Endothelial cell of hepatic sinusoid (primary cell): ENCODE measurements around the gene ATG14.
"Not testable (repeated sequence)": the region's sequence is repeated elsewhere in the genome, so short reads cannot be mapped to it uniquely, and the experiment has no call there.

Source experiments
- in situ Hi-C: cut with HindIII; loops from 2 replicates; pipeline ENCODE4 v1.10.0; 2017; ENCODE audit warnings: low sequenced_read_pairs

Gene ATG14

GRCh38 chr14:55355922-55356321, 55.7 kb downstream of the ATG14 start:
- in situ Hi-C loops: no loop called here

DNA sequence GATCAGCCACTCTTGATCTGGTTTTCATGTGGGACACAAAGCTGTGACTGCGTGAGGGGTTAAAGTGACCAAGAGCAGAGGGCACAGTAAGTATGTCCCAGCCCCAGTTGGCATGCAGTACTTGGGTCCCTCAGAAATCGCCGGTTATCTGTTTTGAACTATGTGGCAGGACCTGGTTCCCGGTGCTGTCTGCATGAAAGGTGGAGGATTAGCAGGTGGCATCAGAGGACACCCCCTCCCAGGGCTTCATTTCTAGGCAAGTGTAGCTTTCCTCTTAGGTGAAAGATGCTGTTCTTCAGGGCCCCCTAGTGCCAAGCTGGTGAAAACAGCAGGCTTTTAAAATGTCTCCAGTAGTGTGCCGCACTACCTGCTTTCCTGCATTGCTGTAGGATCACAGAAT, 57.1 kb downstream of the ATG14 start:
- in situ Hi-C loops: no loop called here

- in situ Hi-C loops: no loop called here
These were observed 57.8 kb downstream of the ATG14 start for GRCh38 chr14:55353686-55354467.

DNA sequence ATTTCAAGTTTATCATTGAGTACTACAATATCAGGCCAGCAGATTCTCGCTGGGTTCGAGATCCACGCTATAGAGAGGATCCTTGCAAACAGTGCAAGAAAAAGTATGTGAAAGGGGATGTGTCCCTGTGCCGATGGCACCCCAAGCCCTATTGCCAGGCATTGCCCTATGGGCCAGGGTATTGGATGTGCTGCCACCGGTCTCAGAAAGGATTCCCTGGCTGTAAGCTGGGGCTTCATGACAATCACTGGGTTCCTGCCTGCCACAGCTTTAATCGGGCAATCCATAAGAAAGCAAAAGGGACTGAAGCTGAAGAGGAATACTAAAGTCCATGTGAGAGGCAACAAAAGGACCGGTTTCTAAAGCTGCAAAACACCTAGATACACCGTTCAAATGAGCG, 59.4 kb downstream of the ATG14 start:
- in situ Hi-C loops: no loop called here

DNA sequence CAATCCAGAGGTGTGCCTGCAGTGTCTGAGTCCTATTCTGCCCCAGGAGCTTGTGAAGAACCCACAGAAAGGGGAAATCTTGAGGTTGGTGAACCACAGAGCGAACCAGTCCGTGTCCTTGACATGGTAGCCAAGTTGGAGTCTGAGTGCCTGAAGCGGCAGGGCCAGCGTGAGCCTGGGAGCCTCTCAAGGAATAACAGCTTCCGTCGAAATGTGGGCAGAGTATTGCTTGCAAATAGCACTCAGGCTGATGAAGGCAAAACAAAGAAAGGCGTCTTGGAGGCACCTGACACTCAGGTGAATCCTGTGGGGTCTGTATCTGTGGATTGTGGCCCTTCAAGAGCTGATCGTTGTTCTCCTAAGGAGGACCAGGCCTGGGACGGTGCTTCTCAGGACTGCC, 60.5 kb downstream of the ATG14 start:
- in situ Hi-C loops: no loop called here

GRCh38 chr14:55350461-55350860, 61.2 kb downstream of the ATG14 start:
- in situ Hi-C loops: no loop called here

- in situ Hi-C loops: no loop called here
These were observed 62.1 kb downstream of the ATG14 start for GRCh38 chr14:55349565-55349964.

DNA sequence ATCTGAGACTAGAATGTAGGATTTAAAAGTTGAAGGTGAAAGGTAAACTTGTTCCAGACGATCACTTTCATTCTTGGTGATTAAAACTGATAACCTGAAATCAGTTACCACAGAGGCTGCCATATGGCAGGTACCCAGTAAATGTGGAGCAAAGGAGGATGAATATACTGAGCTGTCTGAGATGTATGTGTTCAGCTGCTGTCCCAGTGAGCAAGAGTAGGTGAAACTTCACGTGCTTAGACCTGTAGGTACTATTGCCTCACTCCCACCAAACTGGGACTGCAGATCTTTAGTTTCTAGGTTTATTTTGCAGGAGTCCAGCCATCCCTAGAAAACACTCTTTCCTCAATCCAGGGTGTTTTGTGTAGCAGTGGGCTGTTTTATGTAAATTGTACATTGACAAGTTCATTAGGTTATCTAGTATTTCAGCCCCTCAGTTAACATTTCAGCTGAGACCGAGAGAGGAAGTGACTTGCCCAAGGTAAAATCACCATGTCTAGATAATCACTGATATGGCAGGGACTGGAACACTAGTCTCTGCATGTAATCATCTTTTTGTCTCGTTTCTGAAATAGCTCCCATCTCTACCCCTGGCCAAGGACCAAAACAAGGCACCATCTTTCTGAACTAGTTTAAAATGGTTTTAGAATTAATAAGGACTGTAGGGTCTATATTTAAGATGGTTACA, 62.7 kb downstream of the ATG14 start:
- in situ Hi-C loops: no loop called here

DNA sequence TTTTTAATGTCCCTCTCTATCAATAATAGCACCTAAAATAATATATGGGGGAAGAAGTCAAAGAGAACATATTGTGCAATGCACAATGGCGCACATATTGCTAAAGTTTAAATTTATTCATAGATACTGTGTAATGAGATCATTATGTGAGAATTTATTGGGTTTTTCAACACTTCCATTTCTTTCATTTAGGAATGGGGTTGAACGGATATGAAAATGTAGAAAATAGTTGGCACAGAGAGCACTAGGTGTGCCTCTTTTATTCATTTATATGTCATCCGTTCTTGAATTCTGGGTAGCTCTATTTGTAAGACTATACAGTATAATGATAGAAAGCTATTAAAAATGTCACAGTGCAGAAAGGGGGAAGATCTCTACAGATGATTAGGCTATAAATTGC, 63.9 kb downstream of the ATG14 start:
- in situ Hi-C loops: no loop called here

GRCh38 chr14:55347040-55347439, 64.6 kb downstream of the ATG14 start:
- in situ Hi-C loops: no loop called here

DNA sequence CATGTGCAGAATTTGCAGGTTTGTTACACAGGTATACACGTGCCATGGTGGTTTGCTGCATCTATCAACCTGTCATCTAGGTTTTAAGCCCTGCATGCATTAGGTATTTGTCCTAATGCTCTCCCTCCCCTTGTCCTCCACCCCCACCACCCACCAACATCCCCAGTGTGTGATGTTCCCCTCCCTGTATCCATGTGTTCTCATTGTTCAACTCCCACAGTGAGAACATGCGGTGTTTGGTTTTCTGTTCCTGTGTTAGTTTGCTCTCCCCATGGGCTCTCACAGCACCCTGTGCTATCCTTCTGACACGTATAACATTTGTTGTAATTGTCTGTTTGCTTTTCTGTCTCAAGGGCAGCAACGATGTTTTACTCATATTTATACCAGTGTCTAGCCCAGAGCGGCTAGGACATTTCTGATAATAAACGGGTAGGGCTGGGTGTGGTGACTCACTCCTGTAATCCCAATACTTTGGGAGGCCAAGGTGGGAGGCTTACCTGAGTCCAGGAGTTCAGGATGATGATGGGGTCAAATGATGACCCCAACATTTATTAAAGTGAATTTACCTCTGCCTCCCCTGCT, 67.0 kb downstream of the ATG14 start:
- in situ Hi-C loops: not testable (repeated sequence)

DNA sequence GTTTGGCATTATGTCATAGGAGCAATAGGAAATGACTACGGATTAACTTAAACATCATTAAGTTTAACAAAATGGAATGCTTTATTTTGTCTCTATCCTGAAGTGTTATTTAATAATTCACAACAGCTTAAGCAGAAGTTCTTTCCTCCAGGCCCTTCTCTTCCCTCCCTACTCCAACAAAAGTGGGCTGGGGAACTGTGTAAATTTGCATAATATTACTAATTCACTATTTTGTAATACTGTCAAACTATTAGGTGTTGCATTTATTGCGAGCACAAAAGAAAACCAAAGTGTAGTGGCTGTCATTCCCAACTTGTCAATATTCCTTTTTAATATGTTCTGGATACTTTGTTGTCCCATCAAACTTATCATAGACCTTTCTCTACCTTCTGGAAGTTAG, 69.8 kb downstream of the ATG14 start:
- in situ Hi-C loops: no loop called here

- in situ Hi-C loops: no loop called here
These were observed 71.1 kb downstream of the ATG14 start for GRCh38 chr14:55340482-55340881.

GRCh38 chr14:55339770-55340169, 71.9 kb downstream of the ATG14 start:
- in situ Hi-C loops: no loop called here

- in situ Hi-C loops: no loop called here
These were observed 74.9 kb downstream of the ATG14 start for GRCh38 chr14:55336691-55337090.

DNA sequence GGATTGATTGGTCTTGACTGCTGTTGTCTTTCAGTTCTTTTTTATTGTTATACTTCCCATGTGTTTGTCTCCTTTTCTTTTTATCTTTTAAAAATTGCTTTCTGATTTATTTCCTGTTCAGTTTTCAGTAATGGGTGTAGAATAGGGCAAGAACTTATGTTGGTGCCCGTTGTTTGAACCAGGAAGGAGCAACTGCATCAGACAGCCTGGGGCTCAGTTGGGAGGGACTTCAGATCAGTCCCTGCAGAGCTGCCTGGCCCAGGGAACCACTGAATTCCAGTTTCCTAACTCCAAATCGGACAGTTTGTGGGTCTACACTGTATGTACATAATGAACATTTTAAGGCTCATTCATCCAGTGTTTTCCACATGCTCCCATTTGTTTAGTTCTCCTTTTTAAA, 75.5 kb downstream of the ATG14 start:
- in situ Hi-C loops: no loop called here

GRCh38 chr14:55333711-55334485, 77.7 kb downstream of the ATG14 start:
- in situ Hi-C loops: no loop called here

DNA sequence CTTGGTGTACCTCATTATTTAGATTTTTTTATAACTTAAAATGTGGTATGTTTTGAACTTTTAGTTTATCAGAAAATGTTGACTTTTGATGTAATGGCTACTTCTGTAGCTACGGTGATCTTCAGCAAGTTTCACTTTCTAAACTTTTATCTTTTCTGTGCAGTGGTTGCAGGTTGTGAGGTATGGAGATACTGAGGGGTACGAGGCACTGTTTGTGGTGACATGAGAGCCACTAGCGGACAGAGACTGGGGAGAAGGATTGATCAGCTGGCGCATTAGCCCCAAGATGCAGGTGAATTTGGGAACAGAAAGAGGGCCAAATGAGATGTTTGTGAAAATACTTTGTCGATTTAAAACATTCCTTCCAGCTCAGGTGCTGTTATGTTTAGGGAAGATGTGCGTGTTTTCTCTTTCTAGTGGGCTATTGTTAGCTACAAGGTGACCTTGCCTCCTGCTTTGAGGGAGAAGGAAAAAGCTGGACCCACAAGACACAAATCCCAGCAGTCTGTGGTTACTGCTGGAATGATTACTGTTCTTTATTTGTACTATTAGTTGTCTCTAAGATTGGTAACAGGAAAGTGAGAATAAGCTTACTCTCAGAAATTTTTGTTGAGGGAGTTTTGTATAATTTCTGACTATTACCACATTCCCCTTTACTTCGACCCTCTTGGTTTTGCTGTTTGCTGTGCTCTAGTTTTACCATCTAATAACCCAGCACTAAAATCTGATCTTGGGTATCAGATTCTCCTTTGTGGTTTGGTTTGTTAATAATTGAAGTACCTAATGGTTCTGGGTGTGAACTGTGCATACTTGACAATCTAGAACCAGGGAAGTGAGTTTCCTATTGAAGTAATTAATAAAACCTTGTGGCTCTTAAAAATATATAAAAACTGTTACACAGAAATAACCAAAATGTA, 78.7 kb downstream of the ATG14 start:
- in situ Hi-C loops: no loop called here

DNA sequence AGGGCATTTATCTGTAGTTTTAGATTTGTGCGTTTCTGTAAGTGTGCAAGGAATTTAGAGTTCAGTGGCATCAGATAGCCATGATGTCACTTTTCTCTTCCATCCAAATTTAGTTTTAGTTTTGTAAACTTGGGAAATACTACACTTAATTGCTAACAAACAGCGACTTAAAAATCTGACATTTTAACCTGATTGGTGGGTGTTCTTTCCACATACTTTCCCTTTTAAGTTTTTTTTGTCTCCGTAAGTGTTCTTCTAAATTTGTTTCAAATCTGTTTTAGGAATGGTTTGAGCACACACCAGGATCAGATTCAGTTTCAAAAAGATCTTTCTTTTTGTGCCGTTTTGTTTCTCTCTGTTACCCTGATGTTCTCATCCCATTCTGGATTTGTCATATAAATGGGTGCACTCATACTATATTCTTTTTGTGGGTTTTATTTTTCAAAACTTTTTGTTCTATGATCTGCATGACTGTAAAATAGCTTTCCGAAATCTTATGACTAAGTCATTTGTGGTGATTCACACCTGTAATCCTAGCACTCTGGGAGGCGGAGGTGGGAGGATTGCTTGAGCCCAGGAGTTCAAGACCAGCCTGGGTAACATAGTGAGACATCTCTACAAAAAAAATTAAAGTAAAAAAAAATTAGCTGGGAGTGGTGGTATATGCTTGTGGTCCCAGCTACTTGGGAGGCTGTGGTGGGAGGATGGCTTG, 81.5 kb downstream of the ATG14 start:
- in situ Hi-C loops: no loop called here

- in situ Hi-C loops: no loop called here
These were observed 83.3 kb downstream of the ATG14 start for GRCh38 chr14:55328317-55328716.
